DMS153 (cell line): ENCODE results near the gene NF1.
"Not testable (repeated sequence)": the region's sequence is repeated elsewhere in the genome, so short reads cannot be mapped to it uniquely, and the experiment has no call there.

Experiments used
- DNase-seq: peaks from one replicate; lab custom pipeline; 2025; lab: John Stamatoyannopoulos, UW

The NF1 gene

DNA sequence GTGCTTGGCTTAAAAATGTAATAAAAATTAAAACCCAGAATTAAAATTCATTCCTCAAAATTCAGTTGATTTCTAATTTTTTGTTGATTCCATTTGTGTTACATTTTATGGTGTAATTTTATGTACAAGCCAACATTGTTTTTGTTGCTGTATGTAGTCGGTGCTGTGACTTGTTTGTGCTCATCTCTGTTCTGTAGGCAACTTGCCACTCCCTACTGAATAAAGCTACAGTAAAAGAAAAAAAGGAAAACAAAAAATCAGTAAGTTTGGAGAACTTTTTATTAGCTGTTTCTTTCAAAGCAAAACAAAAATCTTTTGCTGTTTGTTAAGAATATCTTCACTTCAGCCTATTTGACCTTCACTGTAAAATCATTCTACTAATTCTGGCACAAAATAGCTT, 158.0 kb downstream of the NF1 start:
- no peak for DNase-seq

DNA sequence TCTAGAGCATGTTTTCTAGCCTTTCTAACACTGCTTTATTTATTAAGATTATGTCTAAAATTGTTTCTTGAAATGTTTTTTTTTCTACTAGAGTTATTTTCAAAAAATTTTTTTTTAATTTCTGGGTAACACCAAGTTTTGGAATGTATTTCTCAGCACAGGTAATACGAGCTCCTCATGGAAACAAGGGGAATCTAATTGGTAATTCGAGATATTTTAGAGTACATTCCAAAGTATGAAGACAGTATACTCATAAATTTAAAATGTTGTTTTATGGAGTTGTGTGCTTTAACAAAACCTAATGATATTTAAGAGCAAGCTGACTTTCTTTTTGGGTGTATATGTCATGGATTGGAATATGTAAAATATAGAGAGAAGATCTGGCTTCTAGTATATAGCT, 159.9 kb downstream of the NF1 start:
- DNase-seq: no peak

GRCh38 chr17:31256936-31257335, 162.2 kb downstream of the NF1 start:
- DNase-seq: no peak

DNA sequence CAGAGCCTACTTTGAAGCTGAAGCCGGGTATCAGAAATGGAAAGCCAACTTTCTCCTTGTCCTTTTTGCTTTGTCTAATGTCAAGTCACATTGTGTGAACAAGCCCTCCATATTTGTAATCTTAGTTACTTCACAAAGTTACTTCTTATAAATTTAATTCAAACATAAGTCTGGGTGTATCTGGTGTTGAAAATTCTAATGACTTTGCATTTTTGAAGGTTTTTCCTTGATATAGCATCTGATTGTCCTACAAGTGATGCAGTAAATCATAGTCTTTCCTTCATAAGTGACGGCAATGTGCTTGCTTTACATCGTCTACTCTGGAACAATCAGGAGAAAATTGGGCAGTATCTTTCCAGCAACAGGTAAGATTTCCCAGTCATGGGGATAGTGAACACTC, 165.4 kb downstream of the NF1 start:
- no peak for DNase-seq

- no peak for DNase-seq
Observed at GRCh38 chr17:31261601-31262000, 166.8 kb downstream of the NF1 start.

GRCh38 chr17:31262923-31263322, 168.1 kb downstream of the NF1 start:
- not testable (repeated sequence) for DNase-seq

GRCh38 chr17:31266042-31266441, 171.3 kb downstream of the NF1 start:
- DNase-seq: no peak

GRCh38 chr17:31269036-31269577, 174.3 kb downstream of the NF1 start:
- no peak for DNase-seq

GRCh38 chr17:31269578-31269983, 174.8 kb downstream of the NF1 start:
- DNase-seq: no peak

GRCh38 chr17:31272236-31272635, 177.5 kb downstream of the NF1 start:
- no peak for DNase-seq

- DNase-seq: no peak
Observed at GRCh38 chr17:31272803-31273202, 178.0 kb downstream of the NF1 start.

DNA sequence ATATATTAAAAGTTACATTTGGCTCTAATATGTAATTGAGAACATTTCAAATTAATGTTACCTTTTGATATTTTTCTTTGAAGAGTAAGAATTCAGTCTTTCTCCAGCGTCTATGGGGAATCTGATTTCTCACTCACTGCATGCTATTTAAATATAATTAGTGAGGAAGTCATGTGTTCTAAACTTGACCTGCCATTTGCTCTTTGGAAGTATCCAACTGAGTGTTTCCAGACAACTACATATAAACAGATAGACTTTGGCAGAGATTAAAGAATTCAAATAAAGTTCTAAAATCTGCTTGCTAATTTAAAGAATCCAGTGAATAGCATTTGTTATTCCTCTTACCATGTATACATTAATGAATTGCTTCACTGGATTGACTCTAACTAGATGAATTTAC, 178.7 kb downstream of the NF1 start:
- no peak for DNase-seq

DNA sequence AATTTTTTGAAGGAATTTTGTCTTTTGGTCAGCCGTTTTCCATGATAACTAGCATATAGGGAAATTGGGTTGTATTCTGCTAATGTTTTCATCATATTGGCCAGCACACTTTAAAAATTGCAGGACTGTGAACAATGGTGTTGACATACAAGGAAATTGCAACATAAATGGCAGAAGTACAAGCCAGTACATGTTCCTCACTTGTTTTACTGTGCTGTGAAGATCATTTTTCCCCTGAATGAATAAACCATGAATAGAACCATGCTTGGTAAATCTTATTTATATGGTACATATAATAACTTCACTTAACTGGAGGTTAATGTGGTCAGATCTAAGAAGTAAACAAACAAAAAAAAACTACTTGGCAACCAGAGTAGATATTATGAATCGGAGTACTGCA, 179.5 kb downstream of the NF1 start:
- DNase-seq: peak; percentile 55

DNA sequence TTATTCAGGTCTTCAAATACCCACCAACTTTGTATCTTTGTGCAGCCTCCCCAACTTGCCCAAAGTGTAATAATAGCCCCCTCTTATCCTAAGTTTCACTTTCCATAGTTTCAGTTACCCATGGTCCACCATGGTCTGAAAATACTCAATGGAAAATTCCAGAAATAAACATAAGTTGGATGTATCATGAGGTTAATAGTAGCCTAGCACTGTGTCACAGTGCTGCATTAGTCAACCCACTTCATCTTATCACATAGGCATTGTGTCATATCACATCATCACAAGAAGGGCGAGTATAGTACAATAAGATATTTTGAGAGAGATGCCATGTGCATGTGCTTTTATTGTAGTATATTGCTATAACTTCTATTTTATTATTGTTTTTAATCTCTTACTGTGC, 180.3 kb downstream of the NF1 start:
- no peak for DNase-seq

DNA sequence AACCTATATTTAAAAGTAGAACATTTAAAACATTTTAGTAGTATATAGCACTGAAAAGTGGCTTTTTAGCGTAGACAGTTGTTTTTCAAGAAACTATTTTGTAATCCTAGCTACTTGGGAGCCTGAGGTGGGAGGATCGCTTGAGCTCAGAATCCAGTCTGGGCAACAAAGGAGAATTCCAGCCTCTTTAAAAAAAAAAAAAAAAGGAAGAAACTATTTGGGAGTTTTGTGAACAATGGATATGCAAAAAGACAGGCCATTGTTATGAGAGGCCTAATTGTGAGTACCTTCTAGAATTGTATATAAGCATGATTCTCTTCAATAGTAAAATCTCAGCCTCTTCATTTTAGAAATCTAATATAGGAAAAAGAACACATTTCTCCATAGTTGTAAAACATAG, 184.6 kb downstream of the NF1 start:
- no peak for DNase-seq

DNA sequence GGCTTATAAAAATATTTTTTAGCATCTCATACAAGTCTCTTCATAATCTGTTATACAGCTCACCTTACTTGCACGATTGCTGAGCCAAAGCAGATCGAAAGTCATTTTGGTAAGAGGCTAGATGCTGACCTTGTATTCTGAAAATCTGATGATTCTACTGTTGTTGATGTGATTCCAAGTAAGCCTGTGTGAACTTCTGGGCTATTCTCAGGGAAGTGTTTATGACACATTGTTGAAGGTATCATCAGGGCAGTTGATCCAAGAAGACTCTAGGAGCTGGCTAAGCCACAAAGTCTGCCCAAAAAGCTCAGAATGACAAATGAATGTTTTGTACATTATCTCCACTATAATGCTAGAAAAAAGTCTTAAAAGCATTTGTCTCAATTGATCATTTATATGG, 186.3 kb downstream of the NF1 start:
- no peak for DNase-seq

DNA sequence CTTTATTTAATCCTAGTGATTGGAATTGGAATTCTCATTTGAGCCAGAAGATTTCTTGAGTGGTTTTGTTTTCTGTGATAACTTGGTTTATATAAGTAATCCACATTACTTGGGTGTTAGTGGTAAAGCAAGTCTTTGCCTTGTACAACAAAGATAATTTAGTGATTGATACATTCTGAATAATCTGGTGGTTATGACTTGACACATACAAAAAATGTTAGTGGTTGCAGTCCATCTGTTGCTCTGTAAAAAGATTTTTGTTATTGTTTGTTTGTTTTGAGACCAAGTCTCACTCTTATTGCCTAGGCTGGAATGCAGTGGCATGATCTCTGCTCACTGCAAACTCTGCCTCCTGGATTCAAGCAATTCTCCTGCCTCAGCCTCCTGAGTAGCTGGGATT, 189.1 kb downstream of the NF1 start:
- no peak for DNase-seq

GRCh38 chr17:31286587-31286986, 191.8 kb downstream of the NF1 start:
- DNase-seq: no peak

- DNase-seq: not testable (repeated sequence)
Observed at GRCh38 chr17:31287932-31288331, 193.2 kb downstream of the NF1 start.

DNA sequence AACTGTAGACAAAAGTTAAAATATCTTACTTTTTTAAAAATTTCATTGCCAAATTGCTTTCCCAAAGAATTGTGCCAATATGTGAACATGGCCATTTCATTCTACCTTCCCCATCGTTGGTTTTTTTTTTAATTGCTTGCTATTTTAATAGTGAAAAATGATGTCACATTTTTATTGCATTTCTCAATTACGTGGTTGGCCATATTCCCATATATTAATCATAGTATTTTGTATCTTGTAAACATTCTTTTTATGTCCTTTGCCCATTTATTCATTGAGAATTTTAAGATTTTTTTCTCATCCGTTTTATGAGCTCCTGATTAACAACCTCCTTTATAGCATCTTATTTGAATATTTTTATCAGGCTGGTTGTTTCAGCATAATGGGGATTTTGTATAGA, 195.0 kb downstream of the NF1 start:
- DNase-seq: no peak

- no peak for DNase-seq
Observed at GRCh38 chr17:31291820-31292219, 197.0 kb downstream of the NF1 start.

- no peak for DNase-seq
Observed at GRCh38 chr17:31293581-31293980, 198.8 kb downstream of the NF1 start.

DNA sequence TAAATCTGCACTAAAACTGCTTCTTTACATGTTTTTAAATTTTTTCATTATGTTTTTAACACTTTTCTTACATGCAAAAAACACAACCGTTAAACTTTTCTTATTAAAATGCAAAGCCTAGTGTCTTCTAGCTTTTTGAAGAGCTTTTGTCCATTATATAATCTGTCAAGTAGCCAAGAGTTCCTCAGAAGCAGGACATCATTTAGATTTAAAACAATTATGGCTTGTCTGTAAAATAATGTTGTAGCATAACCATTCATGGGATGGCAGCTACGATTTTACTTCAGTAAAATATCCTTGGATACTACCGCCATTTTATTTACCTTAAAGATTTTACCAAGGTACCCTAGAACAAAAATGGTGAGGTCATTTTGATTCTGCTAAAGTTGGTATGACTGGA, 199.5 kb downstream of the NF1 start:
- no peak for DNase-seq

GRCh38 chr17:31294820-31295488, 200.2 kb downstream of the NF1 start:
- DNase-seq: no peak
